RWPE1 (cell line): ENCODE measurements around the gene FBXO34.

ENCODE experiments used
- CTCF ChIA-PET: fragments of 350-600 bp; sonication (Branson Sonifier 250); formaldehyde crosslinking; extraction: SDS; loops from one replicate; lab custom pipeline; 2021; lab: Yijun Ruan, JAX
- POLR2A ChIA-PET: fragments of 400-600 bp; formaldehyde crosslinking; extraction: SDS; loops from one replicate; lab custom pipeline; 2020; ENCODE audit warnings: antibody characterized with exemption; ENCODE audit not compliant: low non-redundant PET; lab: Yijun Ruan, JAX
- DNase-seq: peaks from one replicate; pipeline ENCODE4 v3.0.0; 2012; ENCODE audit warnings: low spot score
- H3K27ac ChIP-seq: fragments of 450-650 bp; 2 replicates; pipeline ENCODE4 v1.5.1; 2017
- CTCF ChIP-seq: fragments of 450-650 bp; conservative IDR thresholded peaks from 2 replicates; pipeline ENCODE4 v1.5.1; 2017; ENCODE audit warnings: low read depth, mild to moderate bottlenecking

Gene FBXO34

GRCh38 chr14:55301437-55302121 is 30.4 kb downstream of the FBXO34 start:
- peak; percentile 36 for DNase-seq
- CTCF ChIA-PET = no interaction called here
- H3K27ac ChIP-seq = peak overlapping the region; percentile 79
- no peak for TF ChIP-seq CTCF
- POLR2A ChIA-PET = no interaction called here

GRCh38 chr14:55302367-55303124 is 31.3 kb downstream of the FBXO34 start:
- no peak for TF ChIP-seq CTCF
- DNase-seq = no peak
- CTCF ChIA-PET = no interaction called here
- H3K27ac ChIP-seq = peak overlapping the region; percentile 64
- POLR2A ChIA-PET = no interaction called here

DNA sequence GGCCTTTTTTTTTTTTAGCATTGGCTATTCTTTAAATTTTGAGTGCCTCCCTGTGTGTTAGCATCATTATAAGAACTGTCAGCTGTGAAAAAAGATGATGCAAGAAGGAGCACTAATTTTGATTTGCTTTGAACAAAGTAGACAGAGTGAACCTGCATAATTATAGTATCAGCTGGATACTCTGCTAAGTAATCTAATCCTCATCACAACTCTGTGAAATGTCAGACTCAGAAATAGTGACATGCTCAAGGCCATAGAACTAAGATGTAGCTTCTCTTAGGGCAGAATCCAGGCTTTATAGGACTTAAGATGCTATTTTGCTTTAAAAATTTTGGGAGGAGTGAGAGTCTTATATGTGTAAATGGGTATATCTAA is 31.9 kb downstream of the FBXO34 start:
- CTCF ChIA-PET = interaction anchor here (1.1 kb wide), 1 partner anchor 51 kb away, joined by 3 read pairs; no protein-coding TSS in a partner anchor
- TF ChIP-seq CTCF = no peak
- H3K27ac ChIP-seq = no peak overlapping the region
- no peak for DNase-seq
- POLR2A ChIA-PET = no interaction called here

- ChIA-PET CTCF (interaction anchor here (0.6 to 1.1 kb wide), 2 partner anchors 51 kb away, joined by 3 to 5 read pairs; no protein-coding TSS in a partner anchor), POLR2A (no interaction called here)
- DNase-seq = no peak
- H3K27ac ChIP-seq = no peak overlapping the region
- TF ChIP-seq CTCF = no peak
Observed at GRCh38 chr14:55303691-55304145, 32.5 kb downstream of the FBXO34 start.

DNA sequence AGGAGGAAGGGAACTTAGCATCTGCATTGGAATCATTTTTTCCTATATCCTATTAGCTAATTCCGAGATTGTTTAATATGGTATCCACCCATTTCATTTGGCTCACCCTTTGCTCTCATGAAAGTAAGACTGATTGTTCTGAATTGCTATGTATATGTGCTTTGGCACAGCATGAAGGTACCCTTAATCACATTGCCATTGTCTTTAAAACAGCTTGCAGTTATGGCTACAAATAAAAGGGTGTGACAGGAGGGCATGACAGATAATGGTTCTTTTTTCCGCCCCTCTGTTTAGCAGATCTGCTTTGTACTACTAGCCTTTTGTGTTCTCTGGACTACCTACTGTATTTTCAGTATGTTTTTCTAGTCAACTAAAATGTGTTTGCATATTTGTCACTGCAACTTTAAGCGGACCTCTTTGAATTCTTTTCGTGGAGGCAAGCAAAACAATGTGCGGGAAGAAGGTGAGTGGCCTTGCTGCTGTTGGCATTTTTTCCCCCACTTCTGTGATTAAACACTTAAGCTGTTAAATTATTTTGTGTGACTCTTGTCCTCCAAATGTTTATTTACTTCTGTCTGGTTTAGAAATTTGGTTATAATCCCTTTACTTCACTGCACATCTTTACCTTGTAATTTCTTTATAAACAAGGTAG is 35.8 kb downstream of the FBXO34 start:
- no peak for TF ChIP-seq CTCF
- no peak overlapping the region for H3K27ac ChIP-seq
- ChIA-PET POLR2A (no interaction called here), CTCF (interaction anchor here (0.5 kb wide), 1 partner anchor 50 kb away, joined by 3 read pairs; no protein-coding TSS in a partner anchor)
- no peak for DNase-seq

- CTCF ChIA-PET = interaction anchor here (0.7 kb wide), 1 partner anchor 20 kb away, joined by 3 read pairs; no protein-coding TSS in a partner anchor
- no peak for TF ChIP-seq CTCF
- POLR2A ChIA-PET = no interaction called here
Observed at GRCh38 chr14:55309154-55309553, 37.9 kb downstream of the FBXO34 start.

More at GRCh38 chr14:55309154-55309553, 37.9 kb downstream of the FBXO34 start:
- H3K27ac ChIP-seq = no peak overlapping the region
- DNase-seq = no peak
